ENCODE data around the gene IL9. TPM values are rescaled to one million over a fixed set of nuclear protein-coding genes. Genes with fewer than 3 reads are reported as not detected.

Gene IL9
- total RNA-seq, 1 donor from 2014 or later, result not detected

GRCh38 chr5:135894276-135894675 is 1.4 kb downstream of the IL9 start:
- no peak for DNase-seq (ENCODE audit: extremely low read depth, low read depth, low spot score)

- no peak for DNase-seq (ENCODE audit: extremely low read depth, low read depth, low spot score)
These were observed 3.9 kb downstream of the IL9 start for GRCh38 chr5:135891791-135892190.

- DNase-seq (ENCODE audit: extremely low read depth, low read depth, low spot score), result no peak
These were observed 4.4 kb downstream of the IL9 start for GRCh38 chr5:135891268-135891667.

GRCh38 chr5:135890867-135891266 is 4.8 kb downstream of the IL9 start:
- DNase-seq (ENCODE audit: extremely low read depth, low read depth, low spot score), result no peak

- no peak for DNase-seq (ENCODE audit: extremely low read depth, low read depth, low spot score)
These were observed 5.3 kb downstream of the IL9 start for GRCh38 chr5:135890296-135890695.

- no peak for DNase-seq (ENCODE audit: extremely low read depth, low read depth, low spot score)
These were observed 7.6 kb downstream of the IL9 start for GRCh38 chr5:135887881-135888614.

GRCh38 chr5:135887447-135887864 is 8.2 kb downstream of the IL9 start:
- DNase-seq (ENCODE audit: extremely low read depth, low read depth, low spot score), result peak; percentile 10

- DNase-seq (ENCODE audit: extremely low read depth, low read depth, low spot score), result no peak
These were observed 9.5 kb downstream of the IL9 start for GRCh38 chr5:135886136-135886535.

GRCh38 chr5:135885031-135885430 is 10.6 kb downstream of the IL9 start:
- DNase-seq (ENCODE audit: extremely low read depth, low read depth, low spot score), result no peak

- no peak for DNase-seq (ENCODE audit: extremely low read depth, low read depth, low spot score)
These were observed 12.2 kb downstream of the IL9 start for GRCh38 chr5:135883441-135883840.

- DNase-seq (ENCODE audit: extremely low read depth, low read depth, low spot score), result no peak
These were observed 12.6 kb downstream of the IL9 start for GRCh38 chr5:135883026-135883425.

GRCh38 chr5:135881819-135882218 is 13.8 kb downstream of the IL9 start:
- DNase-seq (ENCODE audit: extremely low read depth, low read depth, low spot score), result no peak

- DNase-seq (ENCODE audit: extremely low read depth, low read depth, low spot score), result no peak
These were observed 14.4 kb downstream of the IL9 start for GRCh38 chr5:135881244-135881643.

- no peak for DNase-seq (ENCODE audit: extremely low read depth, low read depth, low spot score)
These were observed 14.8 kb downstream of the IL9 start for GRCh38 chr5:135880801-135881200.

- no peak for DNase-seq (ENCODE audit: extremely low read depth, low read depth, low spot score)
These were observed 15.4 kb downstream of the IL9 start for GRCh38 chr5:135880278-135880677.

- DNase-seq (ENCODE audit: extremely low read depth, low read depth, low spot score), result no peak
These were observed 16.1 kb downstream of the IL9 start for GRCh38 chr5:135879591-135879990.

GRCh38 chr5:135878156-135878620 is 17.5 kb downstream of the IL9 start:
- no peak for DNase-seq (ENCODE audit: extremely low read depth, low read depth, low spot score)

- no peak for DNase-seq (ENCODE audit: extremely low read depth, low read depth, low spot score)
These were observed 18.0 kb downstream of the IL9 start for GRCh38 chr5:135877570-135878155.

GRCh38 chr5:135876146-135876545 is 19.5 kb downstream of the IL9 start:
- no peak for DNase-seq (ENCODE audit: extremely low read depth, low read depth, low spot score)

GRCh38 chr5:135875567-135875966 is 20.1 kb downstream of the IL9 start:
- no peak for DNase-seq (ENCODE audit: extremely low read depth, low read depth, low spot score)

GRCh38 chr5:135874461-135874860 is 21.2 kb downstream of the IL9 start:
- DNase-seq (ENCODE audit: extremely low read depth, low read depth, low spot score), result no peak

GRCh38 chr5:135873831-135874230 is 21.8 kb downstream of the IL9 start:
- DNase-seq (ENCODE audit: extremely low read depth, low read depth, low spot score), result no peak

Measured in glomerular endothelial cell (primary cell).